Endothelial cell of umbilical vein (primary cell): ENCODE results near the gene TMC1. TPM values are rescaled to one million over a fixed set of nuclear protein-coding genes. Genes with fewer than 3 reads are reported as not detected.
A peak's percentile ranks its signal among the peaks of the same experiment; 100 is the strongest.

ENCODE experiments used
- BruUV-seq: library from RNA; stranded (reverse); fragments of 400-500 nt; replicated peaks from 2 replicates; lab custom pipeline; 2021; lab: Mats Ljungman, UMichigan
- CTCF ChIA-PET: fragments of 300-600, 350-600 bp; sonication (Branson Sonifier 250); formaldehyde crosslinking; loops from one replicate; lab custom pipeline; 2021; ENCODE audit warnings: antibody characterized with exemption, inconsistent platforms; lab: Charles Lee
- POLR2A ChIA-PET: fragments of 300-600, 350-600 bp; sonication (Branson Sonifier 250); formaldehyde crosslinking; loops from one replicate; lab custom pipeline; 2021; ENCODE audit warnings: antibody characterized with exemption, inconsistent platforms; lab: Charles Lee
- DNase-seq: peaks from one replicate; pipeline ENCODE4 v3.0.0-alpha.2; 2011; ENCODE audit warnings: low read depth, low spot score
- FAIRE-seq: peaks from 2 replicates; lab custom pipeline; 2011; peaks lifted over from hg19 to GRCh38; lab: Jason Lieb, UNC
- H2AFZ ChIP-seq: 2 replicates; pipeline ENCODE4 v1.6.0; 2012; ENCODE audit warnings: low read depth, low read length, control low read depth, inconsistent platforms
- H3K27ac ChIP-seq: 2 replicates; pipeline ENCODE4 v1.5.1; 2011; ENCODE audit warnings: low read depth, mild to moderate bottlenecking, control low read depth, low read length, moderate library complexity; ENCODE audit not compliant: insufficient read depth
- H3K27me3 ChIP-seq, 2 experiments: 2 replicates each; pipeline versions ENCODE4 v1.6.0 to v1.6.1; 2011; ENCODE audit warnings: low read length in 2 of 2, mixed read lengths in 1 of 2; ENCODE audit not compliant: control insufficient read depth in 2 of 2, insufficient read depth in 2 of 2
- H3K36me3 ChIP-seq, 2 experiments: 2 replicates in 1 of 2; 3 replicates in 1 of 2; pipeline ENCODE4 v1.5.1; 2011; ENCODE audit warnings: low read length in 2 of 2, mild to moderate bottlenecking in 1 of 2, moderate library complexity in 1 of 2; ENCODE audit not compliant: control insufficient read depth in 2 of 2, insufficient read depth in 2 of 2; ENCODE audit errors: extremely low read depth in 1 of 2
- H3K4me1 ChIP-seq: 3 replicates; pipeline ENCODE4 v1.5.1; 2011; ENCODE audit warnings: mild to moderate bottlenecking, low read length; ENCODE audit not compliant: control insufficient read depth, insufficient read depth; ENCODE audit errors: extremely low read depth
- H3K4me2 ChIP-seq: 2 replicates; pipeline ENCODE4 v1.6.1; 2011; ENCODE audit warnings: low read length, control low read depth, mixed read lengths; ENCODE audit not compliant: insufficient read depth
- H3K4me3 ChIP-seq, 3 experiments: fragments of 200-600 bp in 1 of 3; sonication (generic), shearing (Covaris generic) in 1 of 3; replicated peaks in 1 of 3; 2 replicates each; pipeline ENCODE4 v1.5.1; 2011 to 2016; ENCODE audit warnings: control low read depth in 3 of 3, low read length in 3 of 3, mild to moderate bottlenecking in 2 of 3, inconsistent platforms in 1 of 3, low read depth in 1 of 3, moderate library complexity in 1 of 3; ENCODE audit not compliant: insufficient read depth in 1 of 3
- H3K79me2 ChIP-seq: 2 replicates; pipeline ENCODE4 v1.6.0; 2012; ENCODE audit warnings: low read length, inconsistent platforms; ENCODE audit not compliant: control insufficient read depth, insufficient read depth
- H3K9ac ChIP-seq: replicated peaks from 2 replicates; pipeline ENCODE3; 2011; ENCODE audit warnings: low read length, control low read depth; ENCODE audit not compliant: insufficient read depth; ENCODE audit errors: extremely low read depth
- H3K9me1 ChIP-seq: replicated peaks from 3 replicates; pipeline ENCODE4 v1.6.0; 2011; ENCODE audit warnings: mild to moderate bottlenecking, low read length; ENCODE audit not compliant: control insufficient read depth, insufficient read depth; ENCODE audit errors: extremely low read depth
- H3K9me3 ChIP-seq: replicated peaks from 2 replicates; pipeline ENCODE4 v1.5.1; 2012; ENCODE audit warnings: low read length, inconsistent platforms; ENCODE audit not compliant: control insufficient read depth, insufficient read depth
- H4K20me1 ChIP-seq: replicated peaks from 2 replicates; pipeline ENCODE3; 2011; ENCODE audit warnings: mild to moderate bottlenecking, low read length; ENCODE audit not compliant: control insufficient read depth, insufficient read depth; ENCODE audit errors: extremely low read depth
- FOS ChIP-seq: IDR thresholded peaks from 2 replicates; pipeline ENCODE4 v1.6.1; 2011; ENCODE audit warnings: mild to moderate bottlenecking, low read length, moderate library complexity, borderline replicate concordance; ENCODE audit not compliant: insufficient read depth
- GATA2 ChIP-seq: IDR thresholded peaks from 2 replicates; pipeline ENCODE4 v1.7.0; 2011; ENCODE audit warnings: low read depth, mild to moderate bottlenecking, moderate library complexity, mixed read lengths, low read length; ENCODE audit not compliant: insufficient read length, insufficient read depth
- JUN ChIP-seq: IDR thresholded peaks from 2 replicates; pipeline ENCODE4 v1.6.1; 2011; ENCODE audit warnings: borderline replicate concordance, low read depth; ENCODE audit not compliant: insufficient read length, insufficient read depth
- MAX ChIP-seq: IDR thresholded peaks from 2 replicates; pipeline ENCODE4 v1.6.1; 2011; ENCODE audit not compliant: insufficient read depth, insufficient read length
- MYC ChIP-seq: IDR thresholded peaks from one replicate; pipeline ENCODE4 v1.6.1; 2011; ENCODE audit warnings: mild to moderate bottlenecking, low read depth, low read length
- POLR2AphosphoS5 ChIP-seq: IDR thresholded peaks from 2 replicates; pipeline ENCODE4 v1.6.1; 2012; ENCODE audit warnings: low read depth, mild to moderate bottlenecking, control low read depth, low read length, moderate library complexity; ENCODE audit not compliant: insufficient read depth
- dilution Hi-C: fragments of 300-500 bp; cut with MboI; formaldehyde crosslinking; loops from one replicate; pipeline ENCODE4 v1.15.0; 2019; ENCODE audit warnings: low sequenced_read_pairs; ENCODE audit not compliant: extremely low pct_ligation_motif_present
- intact Hi-C: fragments of 100-400 bp; cut with micrococcal nuclease; formaldehyde crosslinking; loops from one replicate; pipeline ENCODE4 v1.10.0; 2022
- polyA plus RNA-seq, 4 experiments: library from polyadenylated mRNA; depleted of rRNA in 3 of 4; stranded (reverse) in 3 of 4; unstranded in 1 of 4; fragments of >200 nt; gene quantifications; 2 replicates each; pipeline versions ENCODE4 v1.2.1 to v1.2.3, GENCODE V29; 2011 to 2012; ENCODE audit warnings: missing spikeins in 1 of 4
- total RNA-seq: library from RNA; stranded (reverse); gene quantifications from 2 replicates; pipeline ENCODE4 v1.2.3, GENCODE V29; 2021
- TF ChIP-seq, protein P1 (sequence below), 2 donors: IDR thresholded peaks; 1 replicate in 1 of 2; 2 replicates in 1 of 2; pipeline ENCODE4 v1.5.1; 2011; ENCODE audit warnings: low read length in 2 of 2, mild to moderate bottlenecking in 2 of 2, moderate library complexity in 2 of 2, control low read depth in 1 of 2, inconsistent platforms in 1 of 2, low read depth in 1 of 2; ENCODE audit not compliant: insufficient read depth in 1 of 2; ENCODE audit errors: extremely low read depth in 1 of 2

Gene TMC1
- total and polyA plus RNA-seq, 2 donors (not counting 3 experiments of a cell fraction or from before 2014, with no cell fraction given) = 1.5 TPM; not detected in 1

DNA sequence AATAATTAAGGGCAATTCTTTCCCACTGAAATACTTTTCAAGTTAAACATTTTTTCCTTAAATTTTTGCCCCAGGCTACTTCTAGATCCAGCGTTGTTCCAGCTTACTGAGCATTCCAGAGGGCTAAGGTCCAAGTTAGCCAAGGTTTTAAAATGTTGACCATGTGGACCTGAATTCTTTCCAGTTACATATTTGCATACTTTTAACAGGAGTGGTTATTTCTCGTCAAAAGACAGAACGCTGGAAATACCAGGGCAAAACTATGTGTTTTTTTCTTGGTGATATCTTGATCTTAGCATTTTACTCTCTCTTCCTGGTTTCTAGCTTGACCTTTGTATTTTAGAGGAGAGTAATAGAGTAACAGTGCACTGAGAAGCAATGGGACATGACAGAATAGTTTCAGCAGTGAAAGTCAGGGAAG, 32.8 kb downstream of the TMC1 start:
- intact Hi-C loops = no loop called here
- Histone ChIP-seq H3K27ac (no peak overlapping the region), H4K20me1 (no peaks in the 10 kb centered on the region), H3K9me1 (no peaks in the 10 kb centered on the region), H3K4me3 (no peak overlapping the region), H3K4me2 (no peak overlapping the region), H3K27me3 (no peaks in the 10 kb centered on the region), H3K4me1 (peaks cover 8% of the 10 kb centered on the region), H2AFZ (peak overlapping the region; percentile 51), H3K9ac (no peak overlapping the region), H3K36me3 (no peaks in the 10 kb centered on the region), H3K9me3 (no peaks in the 10 kb centered on the region), H3K79me2 (no peaks in the 10 kb centered on the region)
- BruUV-seq = no TSS peak
- CTCF ChIA-PET = interaction anchor here (0.8 to 1.3 kb wide), 3 partner anchors 10 to 79 kb away, joined by 3 to 6 read pairs (median 3); no protein-coding TSS in a partner anchor
- dilution Hi-C loops = no loop called here
- TF ChIP-seq, protein P1, sequence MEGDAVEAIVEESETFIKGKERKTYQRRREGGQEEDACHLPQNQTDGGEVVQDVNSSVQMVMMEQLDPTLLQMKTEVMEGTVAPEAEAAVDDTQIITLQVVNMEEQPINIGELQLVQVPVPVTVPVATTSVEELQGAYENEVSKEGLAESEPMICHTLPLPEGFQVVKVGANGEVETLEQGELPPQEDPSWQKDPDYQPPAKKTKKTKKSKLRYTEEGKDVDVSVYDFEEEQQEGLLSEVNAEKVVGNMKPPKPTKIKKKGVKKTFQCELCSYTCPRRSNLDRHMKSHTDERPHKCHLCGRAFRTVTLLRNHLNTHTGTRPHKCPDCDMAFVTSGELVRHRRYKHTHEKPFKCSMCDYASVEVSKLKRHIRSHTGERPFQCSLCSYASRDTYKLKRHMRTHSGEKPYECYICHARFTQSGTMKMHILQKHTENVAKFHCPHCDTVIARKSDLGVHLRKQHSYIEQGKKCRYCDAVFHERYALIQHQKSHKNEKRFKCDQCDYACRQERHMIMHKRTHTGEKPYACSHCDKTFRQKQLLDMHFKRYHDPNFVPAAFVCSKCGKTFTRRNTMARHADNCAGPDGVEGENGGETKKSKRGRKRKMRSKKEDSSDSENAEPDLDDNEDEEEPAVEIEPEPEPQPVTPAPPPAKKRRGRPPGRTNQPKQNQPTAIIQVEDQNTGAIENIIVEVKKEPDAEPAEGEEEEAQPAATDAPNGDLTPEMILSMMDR (IDR thresholded peaks at IDR 0.05; ENCODE audit: extremely low read depth in 1 of 2, insufficient read depth in 1 of 2, low read depth in 1 of 2, low read length in 2 of 2) = no peak
- TF ChIP-seq FOS (no peak), POLR2AphosphoS5 (no peak), GATA2 (no peak), MAX (no peak), JUN (no peak), MYC (no peak)
- POLR2A ChIA-PET = interaction anchor here (1.2 to 1.6 kb wide), 2 partner anchors 23 to 189 kb away, joined by 4 to 6 read pairs; no protein-coding TSS in a partner anchor
- FAIRE-seq (no peak), DNase-seq (peak; percentile 5)
